Esophagus squamous epithelium (tissue), 4 donors: ENCODE results near the gene MBD5.

Experiments
- POLR2A ChIP-seq, 4 donors: fragments of 450-650 bp; IDR thresholded peaks; one replicate each; pipeline ENCODE4 v1.6.1; 2017; ENCODE audit warnings: antibody characterized with exemption in 4 of 4, mild to moderate bottlenecking in 4 of 4, moderate library complexity in 3 of 4
- TF ChIP-seq, protein P1 (sequence below), 6 experiments: fragments of 450-650 bp in 4 of 6; fragments of 200-600 bp in 2 of 6; sonication (generic) in 2 of 6; IDR thresholded peaks; one replicate each; pipeline ENCODE4 v1.5.1; 2016 to 2019; ENCODE audit warnings: antibody characterized with exemption in 6 of 6, mild to moderate bottlenecking in 4 of 6, moderate library complexity in 4 of 6

DNA sequence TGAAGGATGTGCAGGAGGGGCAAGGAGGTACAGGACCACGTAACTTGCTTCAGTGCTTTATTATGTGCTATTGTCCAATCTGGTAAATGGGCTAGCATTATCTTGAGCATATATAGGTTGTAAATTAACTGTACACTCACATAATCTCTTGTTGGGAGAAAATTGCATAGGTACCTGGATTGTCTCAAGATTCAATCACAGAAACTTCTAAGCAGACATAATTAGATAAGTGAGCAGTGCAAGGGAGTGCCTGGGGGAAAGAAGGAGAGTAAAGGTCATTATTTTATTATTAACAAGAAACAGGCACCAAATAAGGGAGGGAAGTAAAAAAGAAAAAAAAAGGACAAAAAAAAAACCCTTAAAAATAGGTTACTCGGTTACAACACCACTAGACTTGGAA, 186.2 kb downstream of the MBD5 start:
- TF ChIP-seq, protein P1, sequence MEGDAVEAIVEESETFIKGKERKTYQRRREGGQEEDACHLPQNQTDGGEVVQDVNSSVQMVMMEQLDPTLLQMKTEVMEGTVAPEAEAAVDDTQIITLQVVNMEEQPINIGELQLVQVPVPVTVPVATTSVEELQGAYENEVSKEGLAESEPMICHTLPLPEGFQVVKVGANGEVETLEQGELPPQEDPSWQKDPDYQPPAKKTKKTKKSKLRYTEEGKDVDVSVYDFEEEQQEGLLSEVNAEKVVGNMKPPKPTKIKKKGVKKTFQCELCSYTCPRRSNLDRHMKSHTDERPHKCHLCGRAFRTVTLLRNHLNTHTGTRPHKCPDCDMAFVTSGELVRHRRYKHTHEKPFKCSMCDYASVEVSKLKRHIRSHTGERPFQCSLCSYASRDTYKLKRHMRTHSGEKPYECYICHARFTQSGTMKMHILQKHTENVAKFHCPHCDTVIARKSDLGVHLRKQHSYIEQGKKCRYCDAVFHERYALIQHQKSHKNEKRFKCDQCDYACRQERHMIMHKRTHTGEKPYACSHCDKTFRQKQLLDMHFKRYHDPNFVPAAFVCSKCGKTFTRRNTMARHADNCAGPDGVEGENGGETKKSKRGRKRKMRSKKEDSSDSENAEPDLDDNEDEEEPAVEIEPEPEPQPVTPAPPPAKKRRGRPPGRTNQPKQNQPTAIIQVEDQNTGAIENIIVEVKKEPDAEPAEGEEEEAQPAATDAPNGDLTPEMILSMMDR (IDR thresholded peaks at IDR 0.05): no peak
- no peak for TF ChIP-seq POLR2A (IDR thresholded peaks at IDR 0.05)
